B cell (primary cell): ENCODE measurements around the gene SLC27A5. TPM values are rescaled to one million over a fixed set of nuclear protein-coding genes. Genes with fewer than 3 reads are reported as not detected.
"Not testable (repeated sequence)": the region's sequence is repeated elsewhere in the genome, so short reads cannot be mapped to it uniquely, and the experiment has no call there.

Experiments
- ATAC-seq: fragments of 200-7000 bp; cut with Tn5 transposase; one replicate; pipeline ENCODE4 v1.10.0; 2021; ENCODE audit warnings: low read depth, mild to moderate bottlenecking, moderate number of reproducible peaks, moderate library complexity
- CTCF ChIA-PET: fragments of 350-600 bp; sonication (Branson Sonifier 250); formaldehyde crosslinking; loops from one replicate; lab custom pipeline; 2021; ENCODE audit warnings: antibody characterized with exemption, inconsistent platforms; lab: Charles Lee
- POLR2A ChIA-PET: fragments of 350-600 bp; sonication (Branson Sonifier 250); formaldehyde crosslinking; loops from one replicate; lab custom pipeline; 2021; ENCODE audit warnings: antibody characterized with exemption; lab: Charles Lee
- DNase-seq: peaks from one replicate; pipeline ENCODE4 v3.0.0; 2013
- H2AFZ ChIP-seq: 2 replicates; pipeline ENCODE4 v1.6.1; 2012; ENCODE audit warnings: mild to moderate bottlenecking, low read depth, low read length; ENCODE audit not compliant: insufficient read depth, poor library complexity, severe bottlenecking
- H3K27ac ChIP-seq, 2 donors: 1 replicate in 1 of 2; 2 replicates in 1 of 2; pipeline ENCODE4 v1.5.1; 2012 to 2013; ENCODE audit warnings: low read length in 2 of 2, mild to moderate bottlenecking in 2 of 2, moderate library complexity in 1 of 2
- H3K27me3 ChIP-seq, 4 experiments: fragments of 200-600 bp in 1 of 4; sonication (generic) in 1 of 4; replicated peaks in 1 of 4; 1 replicate in 2 of 4; 2 replicates in 2 of 4; pipeline versions ENCODE4 v1.6.1 to v1.7.0; 2013 to 2016; ENCODE audit warnings: low read length in 3 of 4, mild to moderate bottlenecking in 2 of 4, mixed read lengths in 1 of 4, moderate library complexity in 1 of 4; ENCODE audit not compliant: insufficient read depth in 4 of 4, control insufficient read depth in 3 of 4; ENCODE audit errors: control extremely low read depth in 1 of 4
- H3K36me3 ChIP-seq, 2 experiments: replicated peaks in 1 of 2; 1 replicate in 1 of 2; 2 replicates in 1 of 2; pipeline versions ENCODE4 v1.6.1 to v1.7.1; 2013; ENCODE audit warnings: low read length in 1 of 2; ENCODE audit not compliant: insufficient read depth in 2 of 2, control insufficient read depth in 1 of 2; ENCODE audit errors: control extremely low read depth in 1 of 2, extremely low read depth in 1 of 2
- H3K4me1 ChIP-seq, 2 donors: fragments of 200-600 bp in 1 of 2; sonication (generic) in 1 of 2; 1 replicate in 1 of 2; 2 replicates in 1 of 2; pipeline versions ENCODE4 v1.5.1 to v1.6.1; 2013 to 2017; ENCODE audit warnings: low read length in 2 of 2; ENCODE audit not compliant: control insufficient read depth in 2 of 2, insufficient read depth in 2 of 2
- H3K4me2 ChIP-seq: replicated peaks from 2 replicates; pipeline ENCODE3; 2012; ENCODE audit warnings: mild to moderate bottlenecking, low read depth, low read length; ENCODE audit not compliant: poor library complexity, severe bottlenecking
- H3K4me3 ChIP-seq, 5 experiments: fragments of 200-600 bp in 1 of 5; sonication (generic) in 1 of 5; 1 replicate in 3 of 5; 2 replicates in 2 of 5; pipeline versions ENCODE4 v1.5.1 to v1.7.0; 2011 to 2016; ENCODE audit warnings: low read length in 4 of 5, mild to moderate bottlenecking in 4 of 5, low read depth in 2 of 5, control low read depth in 1 of 5, moderate library complexity in 1 of 5; ENCODE audit not compliant: insufficient read depth in 1 of 5; ENCODE audit errors: control extremely low read depth in 1 of 5, extremely low read depth in 1 of 5
- H3K79me2 ChIP-seq: fragments of 200-600 bp; sonication (generic); one replicate; pipeline ENCODE4 v1.6.0; 2016; ENCODE audit warnings: low read length; ENCODE audit not compliant: control insufficient read depth, insufficient read depth
- H3K9ac ChIP-seq: fragments of 200-600 bp; sonication (generic); 2 replicates; pipeline ENCODE4 v1.6.1; 2017; ENCODE audit warnings: mild to moderate bottlenecking, low read length, moderate library complexity
- H3K9me3 ChIP-seq, 3 donors: one replicate each; pipeline versions ENCODE4 v1.6.1 to v1.7.1; 2013; ENCODE audit warnings: low read length in 2 of 3; ENCODE audit not compliant: control insufficient read depth in 2 of 3, insufficient read depth in 1 of 3; ENCODE audit errors: control extremely low read depth in 1 of 3
- H4K20me1 ChIP-seq: 2 replicates; pipeline ENCODE4 v1.6.0; 2012; ENCODE audit warnings: mild to moderate bottlenecking, low read length; ENCODE audit not compliant: insufficient read depth, control insufficient read depth, poor library complexity, severe bottlenecking
- H3K27ac Mint-ChIP-seq: one replicate; pipeline ENCODE4 v1.8.0; 2021; ENCODE audit warnings: mixed read lengths
- H3K27me3 Mint-ChIP-seq: one replicate; pipeline ENCODE4 v1.8.0; 2021; ENCODE audit warnings: mixed read lengths
- H3K4me1 Mint-ChIP-seq: one replicate; pipeline ENCODE4 v1.8.0; 2021; ENCODE audit warnings: mixed read lengths
- H3K4me3 Mint-ChIP-seq: one replicate; pipeline ENCODE4 v1.8.0; 2021; ENCODE audit warnings: mixed read lengths
- H3K9me3 Mint-ChIP-seq: one replicate; pipeline ENCODE4 v1.8.0; 2022; ENCODE audit warnings: mixed read lengths; ENCODE audit not compliant: insufficient read depth
- CTCF ChIP-seq: fragments of 200-600 bp; IDR thresholded peaks from one replicate; pipeline ENCODE4 v1.8.0; 2022; ENCODE audit warnings: antibody characterized with exemption, mild to moderate bottlenecking
- EZH2 ChIP-seq: IDR thresholded peaks from 2 replicates; pipeline ENCODE4 v1.6.1; 2012; ENCODE audit warnings: borderline replicate concordance, low read depth, mild to moderate bottlenecking, moderate library complexity, low read length; ENCODE audit not compliant: insufficient read depth, poor library complexity, severe bottlenecking
- WGBS: methylation state at CpG from one replicate; pipeline ENCODE4 v1.1.5; 2013; ENCODE audit warnings: missing lambda C conversion rate; ENCODE audit not compliant: insufficient coverage; 5-methylcytosine and 5-hydroxymethylcytosine counted together
- intact Hi-C: fragments of 100-400 bp; cut with micrococcal nuclease; formaldehyde crosslinking; loops from one replicate; pipeline ENCODE4 v1.10.0; 2022
- polyA plus RNA-seq: library from polyadenylated mRNA; depleted of rRNA; stranded (reverse); fragments of >200 nt; gene quantifications from 2 replicates; pipeline ENCODE4 v1.2.3, GENCODE V29; 2012
- total RNA-seq, 2 donors: library from RNA; stranded (reverse); fragments of 120-200 nt in 1 of 2; gene quantifications; 1 replicate in 1 of 2; 2 replicates in 1 of 2; pipeline versions ENCODE4 v1.2.3 to v1.2.4, GENCODE V29; 2013 to 2022

Gene SLC27A5
- total and polyA plus RNA-seq, 2 donors (not counting 1 experiment from before 2014, with no cell fraction given): 8.9 to 11.8 TPM

DNA sequence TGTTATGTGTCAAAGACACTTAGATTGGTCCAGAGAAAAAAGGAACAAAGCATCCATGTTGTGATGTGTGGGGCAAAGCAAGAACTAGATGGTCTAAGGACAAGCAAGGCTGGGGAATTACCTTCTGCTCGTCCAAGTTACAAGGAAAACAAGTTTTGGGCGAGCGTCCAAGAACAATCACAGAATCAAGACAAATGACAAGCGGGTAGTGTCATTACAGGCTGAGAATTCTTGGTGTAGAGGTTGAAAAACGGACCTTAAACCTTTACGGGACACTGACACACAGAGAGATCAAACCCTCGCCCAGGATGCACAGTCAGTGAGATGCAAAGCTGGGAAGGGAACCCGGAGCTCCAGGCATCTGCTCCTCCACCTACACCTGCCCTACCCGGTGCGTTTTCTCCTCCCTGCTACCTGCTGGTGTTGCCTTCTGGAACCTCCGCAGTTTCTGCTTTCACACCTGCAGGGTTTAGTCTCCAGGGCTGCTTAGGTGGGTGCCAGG lies 60.9 kb downstream of the SLC27A5 start:
- Histone ChIP-seq H3K4me3 (peak overlapping the region; percentile 55 to 81 (median 73)), H3K79me2 (peaks cover 6% of the 10 kb centered on the region), H3K4me1 (peaks cover 5 to 12% of the 10 kb centered on the region in 2 donors), H3K27me3 (peaks cover 0 to 29% (median 2%) of the 10 kb centered on the region in 4 experiments), H3K36me3 (peaks cover 0 to 5% of the 10 kb centered on the region in 2 experiments), H3K9ac (peak overlapping the region; percentile 82), H3K9me3 (peaks cover 3 to 13% (median 6%) of the 10 kb centered on the region in 3 donors), H3K27ac (no peak overlapping the region), H4K20me1 (no peaks in the 10 kb centered on the region), H3K4me2 (peak overlapping the region; percentile 93), H2AFZ (peak overlapping the region; percentile 92)
- Mint-ChIP-seq H3K27me3 (peaks cover 17% of the 10 kb centered on the region), H3K4me3 (peak overlapping the region; percentile 93), H3K27ac (peak overlapping the region; percentile 85), H3K9me3 (peaks cover 5% of the 10 kb centered on the region), H3K4me1 (peaks cover 20% of the 10 kb centered on the region)
- 11% methylated on average over 10 of the region's 11 CpGs for WGBS
- CTCF ChIA-PET: interaction anchor here (1.2 kb wide), 1 partner anchor 42 kb away, joined by 5 read pairs; the partner anchor contains the start of gene ZNF584
- intact Hi-C loops: loop anchor here (1.0 to 5.0 kb wide), 10 partner anchors 11 to 146 kb away; partner anchors contain the start of genes ERVK3-1, MZF1, RPS5 and ZNF132
- ATAC-seq (no peak), DNase-seq (no peak)
- POLR2A ChIA-PET: interaction anchor here (0.8 to 1.9 kb wide), 3 partner anchors 11 to 125 kb away, joined by 3 to 10 read pairs (median 7); partner anchors contain the start of genes ZBTB45 and ZNF132
- TF ChIP-seq EZH2: no peak
- no peak for TF ChIP-seq CTCF

GRCh38 chr19:58449980-58450379 lies 61.8 kb downstream of the SLC27A5 start:
- H4K20me1 ChIP-seq, H3K9ac ChIP-seq, POLR2A ChIA-PET, H3K36me3 ChIP-seq, H3K27ac Mint-ChIP-seq, H3K27ac ChIP-seq, H3K9me3 Mint-ChIP-seq, DNase-seq, ATAC-seq, H3K4me3 Mint-ChIP-seq, H3K4me2 ChIP-seq, H3K79me2 ChIP-seq, H3K4me3 ChIP-seq, CTCF ChIA-PET, H2AFZ ChIP-seq: not testable (repeated sequence)
- peaks cover 3 to 13% (median 6%) of the 10 kb centered on the region in 3 donors for H3K9me3 ChIP-seq
- peaks cover 5 to 12% of the 10 kb centered on the region in 2 donors for H3K4me1 ChIP-seq
- peaks cover 0 to 29% (median 2%) of the 10 kb centered on the region in 4 experiments for H3K27me3 ChIP-seq
- WGBS: 40% methylated on average over 2 of the region's 5 CpGs
- Mint-ChIP-seq H3K27me3 (peaks cover 17% of the 10 kb centered on the region), H3K4me1 (peaks cover 20% of the 10 kb centered on the region)
- intact Hi-C loops: loop anchor here (5.0 kb wide), 2 partner anchors 88 to 123 kb away; partner anchors contain the start of genes ZNF497 and ZSCAN22

DNA sequence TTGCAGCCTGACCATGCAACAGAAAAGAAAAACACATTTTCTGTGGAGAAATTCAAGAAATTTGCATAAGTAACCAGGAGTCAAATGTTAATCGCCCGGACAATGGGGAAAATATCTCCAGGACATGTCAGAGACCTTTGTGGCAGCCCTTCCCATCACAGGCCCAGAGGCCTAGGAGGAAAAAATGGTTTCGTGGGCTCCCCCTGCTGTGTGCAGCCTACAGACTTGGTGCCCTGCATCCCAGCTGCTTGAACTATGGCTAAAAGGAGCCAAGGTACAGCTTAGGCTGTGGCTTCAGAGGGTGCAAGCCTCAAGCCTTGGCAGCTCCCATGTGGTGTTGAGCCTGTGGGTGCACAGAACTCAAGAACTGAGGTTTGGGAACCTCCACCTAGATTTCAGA lies 62.9 kb downstream of the SLC27A5 start:
- not testable (repeated sequence) for H3K4me3 Mint-ChIP-seq

More for the DNA sequence above, 62.9 kb downstream of the SLC27A5 start:
- peaks cover 0 to 29% (median 2%) of the 10 kb centered on the region in 4 experiments for H3K27me3 ChIP-seq
- ATAC-seq, H3K27ac ChIP-seq, DNase-seq, H3K4me3 ChIP-seq, CTCF ChIA-PET, H3K36me3 ChIP-seq, POLR2A ChIA-PET, H3K79me2 ChIP-seq, H2AFZ ChIP-seq, H3K27ac Mint-ChIP-seq, H3K9ac ChIP-seq, H3K4me2 ChIP-seq, intact Hi-C loops, H4K20me1 ChIP-seq, H3K9me3 Mint-ChIP-seq: not testable (repeated sequence)
- peaks cover 20% of the 10 kb centered on the region for H3K4me1 Mint-ChIP-seq
- peaks cover 5 to 12% of the 10 kb centered on the region in 2 donors for H3K4me1 ChIP-seq
- peaks cover 3 to 13% (median 6%) of the 10 kb centered on the region in 3 donors for H3K9me3 ChIP-seq
- peaks cover 27% of the 10 kb centered on the region for H3K27me3 Mint-ChIP-seq
- 71% methylated on average over 3 of the region's 3 CpGs for WGBS
